ENCODE results near the gene MMP25.

MMP25 gene

GRCh38 chr16:3097266-3097665, 50.9 kb downstream of the MMP25 start:
- no peak for DNase-seq

- DNase-seq = no peak
These were observed 52.4 kb downstream of the MMP25 start, which contains the start of gene ZSCAN10 for GRCh38 chr16:3098459-3099394. TSS of gene ZSCAN10 (minus strand) at chr16:3099294. CDS start at chr16:3092937, 6,357 bp downstream.

- no peak for DNase-seq
These were observed 53.0 kb downstream of the MMP25 start for GRCh38 chr16:3099395-3099731.

GRCh38 chr16:3099732-3100499, 53.6 kb downstream of the MMP25 start:
- peak; percentile 63 for DNase-seq

- peak; percentile 9 for DNase-seq
These were observed 54.9 kb downstream of the MMP25 start for GRCh38 chr16:3101018-3101840.

GRCh38 chr16:3101841-3102470, 55.6 kb downstream of the MMP25 start:
- no peak for DNase-seq

GRCh38 chr16:3106205-3106928, 60.0 kb downstream of the MMP25 start:
- DNase-seq = peak; percentile 90
